Stimulated activated CD4-positive, alpha-beta T cell treated with anti-CD3 and anti-CD28 coated beads, Interleukin-12 subunit alpha, Interleukin-12 subunit beta, amount 100 ng/mL, for 24 hours (primary cell): ENCODE results near the gene KRTAP10-12.

ENCODE experiments used
- DNase-seq, 2 experiments: peaks; one replicate each; pipeline ENCODE4 v3.0.0-alpha.2; 2020; ENCODE audit warnings: low read depth in 2 of 2

KRTAP10-12 gene

GRCh38 chr21:44699502-44700001, 2.6 kb downstream of the KRTAP10-12 start:
- DNase-seq = no peak

GRCh38 chr21:44700101-44701022, 3.4 kb downstream of the KRTAP10-12 start:
- no peak for DNase-seq

GRCh38 chr21:44701023-44701400, 4.0 kb downstream of the KRTAP10-12 start:
- DNase-seq = no peak

- no peak for DNase-seq
Observed at GRCh38 chr21:44701541-44701940, 4.6 kb downstream of the KRTAP10-12 start.

- no peak for DNase-seq
Observed at GRCh38 chr21:44702111-44702972, 5.4 kb downstream of the KRTAP10-12 start.

- DNase-seq = no peak
Observed at GRCh38 chr21:44702973-44703730, 6.2 kb downstream of the KRTAP10-12 start.

GRCh38 chr21:44703731-44704635, 7.0 kb downstream of the KRTAP10-12 start:
- DNase-seq = no peak

GRCh38 chr21:44704636-44705001, 7.6 kb downstream of the KRTAP10-12 start:
- DNase-seq = no peak

- no peak for DNase-seq
Observed at GRCh38 chr21:44706026-44706705, 9.2 kb downstream of the KRTAP10-12 start.

GRCh38 chr21:44706706-44707581, 10.0 kb downstream of the KRTAP10-12 start:
- DNase-seq = no peak

- no peak for DNase-seq
Observed at GRCh38 chr21:44708213-44708865, 11.4 kb downstream of the KRTAP10-12 start.

- no peak for DNase-seq
Observed at GRCh38 chr21:44708866-44709425, 12.0 kb downstream of the KRTAP10-12 start.

GRCh38 chr21:44709426-44710293, 12.7 kb downstream of the KRTAP10-12 start:
- DNase-seq = no peak

- DNase-seq = no peak
Observed at GRCh38 chr21:44710294-44710665, 13.3 kb downstream of the KRTAP10-12 start.

GRCh38 chr21:44710756-44711326, 13.9 kb downstream of the KRTAP10-12 start:
- no peak for DNase-seq

GRCh38 chr21:44711327-44712202, 14.6 kb downstream of the KRTAP10-12 start, which contains the start of gene TSPEAR:
Gene TSPEAR (minus strand): TSS chr21:44711572. CDS start chr21:44711514, 58 bp downstream.
- no peak for DNase-seq
